H1 (cell line): Measurements from ENCODE around the gene SELENOO. TPM values are rescaled to one million over a fixed set of nuclear protein-coding genes. Genes with fewer than 3 reads are reported as not detected.

Experiments
- EGR1 ChIP-seq: IDR thresholded peaks from 2 replicates; pipeline ENCODE4 v1.6.1; 2011; ENCODE audit warnings: low read depth, low read length, borderline replicate concordance
- SP1 ChIP-seq: IDR thresholded peaks from 2 replicates; pipeline ENCODE4 v1.6.1; 2011; ENCODE audit warnings: low read depth, low read length
- TBP ChIP-seq: IDR thresholded peaks from 2 replicates; pipeline ENCODE4 v1.6.1; 2011; ENCODE audit warnings: low read depth, low read length, improper control_type of control experiment
- TEAD4 ChIP-seq: IDR thresholded peaks from 2 replicates; pipeline ENCODE4 v1.6.1; 2012; ENCODE audit warnings: low read depth, low read length, inconsistent platforms, mixed read lengths
- polyA plus RNA-seq, 7 experiments: library from polyadenylated mRNA; depleted of rRNA in 3 of 7; stranded (reverse) in 5 of 7; unstranded in 2 of 7; fragments of >200 nt in 5 of 7; fragments of 200-250 nt in 2 of 7; gene quantifications; 1 replicate in 5 of 7; 2 replicates in 1 of 7; 4 replicates in 1 of 7; pipeline versions ENCODE4 v1.2.1 to v1.2.3, GENCODE V29; 2011 to 2013; ENCODE audit warnings: missing spikeins in 2 of 7, mixed read lengths in 2 of 7
- total RNA-seq: library from RNA; stranded (reverse); fragmentation: NEBNext Ultra II Directional; extraction: Animal tissue kit (Norgen Biotek cat#: 25700); gene quantifications from 2 replicates; pipeline ENCODE4 v1.2.1, GENCODE V29; 2021

The SELENOO gene
- total and polyA plus RNA-seq, 2 of the 8 experiments (the other 6 are each of a cell fraction or from before 2014, with no cell fraction given): 18.6 to 25.1 TPM

DNA sequence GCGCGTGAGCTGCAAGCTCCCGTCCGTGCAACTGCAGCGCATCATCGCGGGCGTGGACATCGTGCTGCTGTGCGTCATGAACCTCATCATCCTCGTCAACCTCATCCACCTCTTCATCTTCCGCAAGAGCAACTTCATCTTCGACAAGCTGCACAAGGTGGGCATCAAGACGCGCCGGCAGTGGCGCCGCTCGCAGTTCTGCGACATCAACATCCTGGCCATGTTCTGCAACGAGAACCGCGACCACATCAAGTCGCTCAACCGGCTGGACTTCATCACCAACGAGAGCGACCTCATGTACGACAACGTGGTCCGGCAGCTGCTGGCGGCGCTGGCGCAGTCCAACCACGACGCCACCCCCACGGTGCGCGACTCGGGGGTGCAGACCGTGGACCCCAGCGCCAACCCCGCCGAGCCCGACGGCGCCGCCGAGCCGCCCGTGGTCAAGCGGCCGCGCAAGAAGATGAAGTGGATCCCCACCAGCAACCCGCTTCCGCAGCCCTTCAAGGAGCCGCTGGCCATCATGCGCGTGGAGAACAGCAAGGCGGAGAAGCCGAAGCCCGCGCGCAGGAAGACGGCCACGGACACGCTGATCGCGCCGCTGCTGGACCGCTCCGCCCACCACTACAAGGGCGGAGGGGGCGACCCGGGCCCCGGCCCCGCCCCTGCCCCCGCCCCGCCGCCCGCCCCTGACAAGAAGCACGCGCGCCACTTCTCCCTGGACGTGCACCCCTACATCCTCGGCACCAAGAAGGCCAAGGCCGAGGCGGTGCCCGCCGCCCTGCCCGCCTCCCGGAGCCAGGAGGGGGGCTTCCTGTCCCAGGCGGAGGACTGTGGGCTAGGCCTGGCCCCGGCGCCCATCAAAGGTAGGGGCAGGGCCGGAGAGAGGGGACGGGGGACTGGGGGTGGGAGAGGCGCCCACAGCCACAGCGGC, 23.0 kb upstream of the SELENOO start (continued):
- TF ChIP-seq EGR1 (no peak), TEAD4 (no peak), TBP (no peak), SP1 (no peak)
